NCI-H82 (cell line): ENCODE data around the gene ZNF273.
"Not testable (repeated sequence)": the region's sequence is repeated elsewhere in the genome, so short reads cannot be mapped to it uniquely, and the experiment has no call there.

ENCODE experiments used
- DNase-seq: peaks from one replicate; lab custom pipeline; 2025; lab: John Stamatoyannopoulos, UW

ZNF273 gene

GRCh38 chr7:64902806-64903721 lies at the start of gene ZNF273:
ZNF273 (plus strand) TSS chr7:64903273; CDS start chr7:64903318, 45 bp downstream.
- DNase-seq: peak; percentile 95

GRCh38 chr7:64853679-64854078 lies 49.4 kb upstream of the ZNF273 start:
- DNase-seq: no peak

GRCh38 chr7:64854969-64855368 lies 48.1 kb upstream of the ZNF273 start:
- no peak for DNase-seq

GRCh38 chr7:64863021-64863420 lies 40.1 kb upstream of the ZNF273 start:
- DNase-seq: no peak

DNA sequence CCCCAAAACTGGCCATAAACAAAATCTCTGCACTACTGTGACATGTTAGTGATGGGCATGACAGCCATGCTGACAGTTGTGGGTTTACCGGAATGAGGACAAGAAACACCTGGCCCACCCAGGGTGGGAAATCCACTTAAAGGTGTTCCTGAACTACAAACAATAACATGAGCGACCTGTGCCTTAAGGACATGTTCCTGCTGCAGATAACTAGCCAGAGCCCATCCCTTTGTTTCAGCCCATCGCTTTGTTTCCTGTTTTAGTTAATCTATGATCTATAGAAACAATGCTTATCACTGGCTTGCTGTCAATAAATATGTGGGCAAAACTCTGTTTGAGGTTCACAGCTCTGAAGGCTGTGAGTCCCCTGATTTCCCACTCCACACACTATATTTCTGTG lies 39.5 kb upstream of the ZNF273 start:
- not testable (repeated sequence) for DNase-seq

- no peak for DNase-seq
These were observed 39.1 kb upstream of the ZNF273 start for GRCh38 chr7:64863969-64864368.

GRCh38 chr7:64867863-64868440 lies 35.1 kb upstream of the ZNF273 start:
- no peak for DNase-seq

DNA sequence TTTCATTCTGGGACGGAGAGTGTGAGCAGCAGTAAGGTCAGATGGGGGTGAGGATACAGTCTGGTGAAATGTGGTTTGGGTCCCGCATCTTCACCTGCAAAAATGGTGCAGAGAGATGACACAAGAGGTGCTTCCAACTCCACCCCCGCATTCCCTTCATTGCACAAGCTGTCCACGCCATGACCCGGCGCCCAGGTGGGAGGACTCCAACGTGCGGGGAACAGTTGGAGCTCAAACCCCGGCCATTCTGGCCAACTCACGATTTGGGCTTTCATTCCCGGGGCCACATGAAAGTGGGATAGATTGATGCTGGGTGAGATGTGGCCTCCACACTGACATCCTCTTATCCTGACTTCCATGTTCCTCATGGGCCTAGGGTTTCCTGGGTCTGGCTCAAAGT lies 34.6 kb upstream of the ZNF273 start:
- DNase-seq: no peak

- DNase-seq: no peak
These were observed 33.9 kb upstream of the ZNF273 start for GRCh38 chr7:64869121-64869725.

- DNase-seq: no peak
These were observed 33.0 kb upstream of the ZNF273 start for GRCh38 chr7:64869912-64870562.

DNA sequence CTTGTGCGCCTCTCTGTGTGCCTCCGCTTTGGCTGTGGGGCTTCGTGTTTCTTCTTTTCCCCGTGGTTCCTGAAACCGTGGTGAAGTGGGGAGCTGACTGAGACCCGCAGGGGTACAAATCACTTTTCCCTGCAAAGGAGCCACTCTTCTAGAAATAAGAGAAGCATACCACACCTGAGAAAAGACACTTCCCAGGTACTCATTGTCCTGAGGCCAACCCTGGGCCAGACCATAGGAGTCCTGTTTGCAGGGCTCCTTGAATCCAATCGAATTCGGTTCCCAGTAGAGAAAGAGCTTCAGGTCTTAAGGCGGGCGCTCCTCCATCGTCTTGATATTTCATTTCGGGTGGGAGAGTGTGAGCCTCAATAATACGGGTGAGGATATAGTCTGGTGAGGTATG lies 32.4 kb upstream of the ZNF273 start:
- DNase-seq: no peak

DNA sequence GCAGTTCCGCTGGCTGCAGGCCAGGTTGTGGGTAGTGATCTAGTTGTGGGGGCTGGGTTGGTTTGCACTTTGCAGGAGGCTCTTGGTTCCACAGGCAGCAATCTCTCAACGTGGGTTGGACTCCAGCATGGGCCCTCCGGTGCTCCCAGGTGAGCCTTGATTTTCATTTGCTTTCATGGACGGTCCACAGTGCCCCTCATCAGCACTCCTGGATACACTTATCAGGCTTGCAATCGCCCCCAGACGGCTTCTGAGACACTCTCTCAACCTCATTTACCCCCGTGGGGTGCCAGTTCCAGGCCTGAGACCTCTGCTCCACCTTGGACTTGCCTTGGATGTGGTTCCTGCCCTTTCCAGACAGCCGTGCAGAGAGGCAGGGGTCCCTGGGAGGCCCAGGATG lies 31.3 kb upstream of the ZNF273 start:
- no peak for DNase-seq

DNA sequence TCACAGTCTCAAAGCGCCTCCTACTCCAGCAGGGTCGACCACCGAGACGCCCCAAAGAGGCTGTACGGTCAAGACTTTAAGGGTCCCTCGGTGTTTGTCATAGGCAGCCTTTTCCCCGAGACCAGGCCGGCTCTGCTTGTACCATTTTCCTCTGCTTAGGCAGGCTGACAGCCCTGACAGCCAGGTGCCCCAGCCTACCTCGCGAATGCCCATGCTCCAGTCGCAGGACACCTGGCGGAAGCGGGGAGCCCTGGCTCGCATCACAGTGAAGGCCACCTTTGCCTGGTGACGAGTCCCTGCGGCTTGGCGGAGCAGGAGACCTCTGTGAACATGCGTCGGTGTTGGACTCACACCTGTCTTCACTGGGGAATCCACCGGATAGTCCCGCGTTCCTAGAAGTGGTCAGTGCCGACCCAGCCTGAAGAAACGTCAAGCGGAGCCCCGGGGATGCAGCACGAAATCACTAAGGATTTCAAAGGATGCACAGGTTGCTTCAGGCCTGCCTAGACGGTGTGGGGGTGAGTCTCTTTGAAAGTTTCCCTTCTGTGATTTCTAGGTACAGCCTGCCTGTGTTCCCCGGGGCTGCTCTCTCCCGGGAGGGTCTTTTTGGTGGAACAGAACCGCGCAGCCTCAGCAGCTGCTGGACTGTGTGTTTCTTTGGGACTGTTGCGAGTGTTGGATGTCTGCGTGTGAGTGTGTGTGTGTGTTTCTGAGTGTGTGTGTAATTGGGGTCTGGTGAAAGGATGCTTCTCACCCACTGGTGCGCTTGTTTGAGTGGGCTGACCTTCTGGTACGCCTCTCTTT lies 30.5 kb upstream of the ZNF273 start:
- no peak for DNase-seq

- no peak for DNase-seq
These were observed 29.9 kb upstream of the ZNF273 start for GRCh38 chr7:64873155-64873500.

GRCh38 chr7:64873517-64873916 lies 29.6 kb upstream of the ZNF273 start:
- no peak for DNase-seq

- DNase-seq: no peak
These were observed 29.0 kb upstream of the ZNF273 start for GRCh38 chr7:64874114-64874513.

DNA sequence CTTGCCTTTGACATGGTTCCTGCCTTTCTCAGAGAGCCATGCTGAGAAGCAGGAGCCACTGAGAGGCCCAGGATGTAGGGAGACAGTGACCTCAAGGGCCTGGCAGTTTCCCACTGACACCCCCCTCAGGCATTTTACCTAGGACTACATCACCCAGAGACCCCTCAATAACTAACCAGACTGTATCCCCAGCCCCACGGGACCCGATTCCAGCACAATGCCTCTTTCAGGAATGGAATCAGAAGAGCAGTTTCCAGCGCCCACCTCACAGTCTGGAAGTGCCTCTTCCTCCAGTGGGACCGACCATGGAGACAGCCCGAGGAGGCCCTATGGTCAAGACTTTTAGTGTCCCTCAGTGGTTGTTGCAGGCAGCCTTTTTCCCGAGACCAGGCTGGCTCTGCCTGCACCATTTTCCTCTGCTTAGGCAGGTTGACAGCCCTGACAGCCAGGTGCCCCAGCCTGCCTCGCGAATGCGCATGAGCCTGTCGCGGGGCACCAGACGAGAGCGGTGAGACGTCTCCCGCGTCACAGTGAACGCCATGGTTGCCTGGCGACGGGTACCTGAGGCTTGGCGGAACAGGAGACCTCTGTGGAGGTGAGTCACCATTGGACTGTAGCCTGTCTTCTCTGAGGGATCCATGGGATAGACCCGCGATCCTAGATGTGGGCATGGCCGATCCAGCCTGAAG lies 28.4 kb upstream of the ZNF273 start:
- no peak for DNase-seq

GRCh38 chr7:64875258-64875657 lies 27.8 kb upstream of the ZNF273 start:
- no peak for DNase-seq

GRCh38 chr7:64875658-64876406 lies 27.2 kb upstream of the ZNF273 start:
- no peak for DNase-seq
